Measurements from ENCODE around the gene OXCT2. TPM values are rescaled to one million over a fixed set of nuclear protein-coding genes. Genes with fewer than 3 reads are reported as not detected.

Gene OXCT2
- total and polyA plus RNA-seq, 2 experiments from 2014 or later: 0.25 to 1.8 TPM

GRCh38 chr1:39727221-39727931, 43.8 kb downstream of the OXCT2 start:
- no peak for TF ChIP-seq EZH2phosphoT487 (IDR thresholded peaks at IDR 0.05; ENCODE audit: low read depth, severe bottlenecking, unreplicated experiment)
- H3K79me2 ChIP-seq: no peaks in the 10 kb centered on the region
- no peak overlapping the region for H3K4me2 ChIP-seq
- H3K27me3 ChIP-seq: peaks cover 81% of the 10 kb centered on the region
- 59% methylated on average over 10 of the region's 10 CpGs for WGBS (ENCODE audit: low lambda C conversion rate, missing lambda C conversion rate)
- H3K36me3 ChIP-seq (replicated peaks; ENCODE audit: insufficient read depth, low read depth): no peaks in the 10 kb centered on the region
- no peaks in the 10 kb centered on the region for H4K20me1 ChIP-seq (ENCODE audit: insufficient read depth, poor library complexity, severe bottlenecking)
- no peak overlapping the region for H3K27ac ChIP-seq
- no peaks in the 10 kb centered on the region for H3K4me1 ChIP-seq (ENCODE audit: insufficient read depth)
- H3K9me3 ChIP-seq (ENCODE audit: low read depth): no peaks in the 10 kb centered on the region
- H3K4me3 ChIP-seq: no peak overlapping the region
- no peak overlapping the region for H2AFZ ChIP-seq
- no peaks in the 10 kb centered on the region for H3K9me2 ChIP-seq (replicated peaks; ENCODE audit: insufficient read depth)
- DNase-seq (ENCODE audit: low spot score): no peak

- WGBS (ENCODE audit: low lambda C conversion rate, missing lambda C conversion rate): 78% methylated on average over 3 of the region's 3 CpGs
- no peak for DNase-seq (ENCODE audit: low spot score)
- peaks cover 84% of the 10 kb centered on the region for H3K27me3 ChIP-seq
Observed at GRCh38 chr1:39726600-39726999, 44.5 kb downstream of the OXCT2 start.

GRCh38 chr1:39722495-39722894, 48.7 kb downstream of the OXCT2 start:
- H3K9me3 ChIP-seq (ENCODE audit: low read depth): no peaks in the 10 kb centered on the region
- peaks cover 55% of the 10 kb centered on the region for H3K27me3 ChIP-seq
- no peak for DNase-seq (ENCODE audit: low spot score)
- no peaks in the 10 kb centered on the region for H3K36me3 ChIP-seq (replicated peaks; ENCODE audit: insufficient read depth, low read depth)
- no peaks in the 10 kb centered on the region for H3K9me2 ChIP-seq (replicated peaks; ENCODE audit: insufficient read depth)
- H3K27ac ChIP-seq: no peak overlapping the region
- H3K79me2 ChIP-seq: no peaks in the 10 kb centered on the region
- no peak overlapping the region for H3K4me3 ChIP-seq
- no peak overlapping the region for H3K4me2 ChIP-seq
- 26% methylated on average over 2 of the region's 2 CpGs for WGBS (ENCODE audit: low lambda C conversion rate, missing lambda C conversion rate)
- H3K4me1 ChIP-seq (ENCODE audit: insufficient read depth): no peaks in the 10 kb centered on the region
- no peaks in the 10 kb centered on the region for H4K20me1 ChIP-seq (ENCODE audit: insufficient read depth, poor library complexity, severe bottlenecking)
- no peak overlapping the region for H2AFZ ChIP-seq
- TF ChIP-seq CTCF (IDR thresholded peaks at IDR 0.05; ENCODE audit: poor library complexity) (no peak), EZH2phosphoT487 (IDR thresholded peaks at IDR 0.05; ENCODE audit: low read depth, severe bottlenecking, unreplicated experiment) (no peak), EZH2 (IDR thresholded peaks at IDR 0.05; ENCODE audit: borderline replicate concordance) (no peak)

More at GRCh38 chr1:39726600-39726999, 44.5 kb downstream of the OXCT2 start:
- H3K4me2 ChIP-seq: no peak overlapping the region
- H4K20me1 ChIP-seq (ENCODE audit: insufficient read depth, poor library complexity, severe bottlenecking): no peaks in the 10 kb centered on the region
- H3K9me2 ChIP-seq (replicated peaks; ENCODE audit: insufficient read depth): no peaks in the 10 kb centered on the region
- H3K4me3 ChIP-seq: no peak overlapping the region
- H3K9me3 ChIP-seq (ENCODE audit: low read depth): no peaks in the 10 kb centered on the region
- no peaks in the 10 kb centered on the region for H3K4me1 ChIP-seq (ENCODE audit: insufficient read depth)
- no peak overlapping the region for H2AFZ ChIP-seq
- no peak for TF ChIP-seq EZH2 (IDR thresholded peaks at IDR 0.05; ENCODE audit: borderline replicate concordance)
- TF ChIP-seq EZH2phosphoT487 (IDR thresholded peaks at IDR 0.05; ENCODE audit: low read depth, severe bottlenecking, unreplicated experiment): no peak
- no peak for TF ChIP-seq CTCF (IDR thresholded peaks at IDR 0.05; ENCODE audit: poor library complexity)
- no peak overlapping the region for H3K27ac ChIP-seq
- H3K79me2 ChIP-seq: no peaks in the 10 kb centered on the region
- no peaks in the 10 kb centered on the region for H3K36me3 ChIP-seq (replicated peaks; ENCODE audit: insufficient read depth, low read depth)

- no peaks in the 10 kb centered on the region for H3K79me2 ChIP-seq
- no peak overlapping the region for H3K4me3 ChIP-seq
- no peak overlapping the region for H3K27ac ChIP-seq
- H3K4me1 ChIP-seq (ENCODE audit: insufficient read depth): no peaks in the 10 kb centered on the region
- H3K9me3 ChIP-seq (ENCODE audit: low read depth): no peaks in the 10 kb centered on the region
- no peak overlapping the region for H3K4me2 ChIP-seq
- no peak for DNase-seq (ENCODE audit: low spot score)
- TF ChIP-seq EZH2phosphoT487 (IDR thresholded peaks at IDR 0.05; ENCODE audit: low read depth, severe bottlenecking, unreplicated experiment) (no peak), CTCF (IDR thresholded peaks at IDR 0.05; ENCODE audit: poor library complexity) (no peak), EZH2 (IDR thresholded peaks at IDR 0.05; ENCODE audit: borderline replicate concordance) (no peak)
- H3K36me3 ChIP-seq (replicated peaks; ENCODE audit: insufficient read depth, low read depth): no peaks in the 10 kb centered on the region
- H3K27me3 ChIP-seq: peaks cover 57% of the 10 kb centered on the region
- no peaks in the 10 kb centered on the region for H4K20me1 ChIP-seq (ENCODE audit: insufficient read depth, poor library complexity, severe bottlenecking)
- no peak overlapping the region for H2AFZ ChIP-seq
- no peaks in the 10 kb centered on the region for H3K9me2 ChIP-seq (replicated peaks; ENCODE audit: insufficient read depth)
Observed at GRCh38 chr1:39721664-39722063, 49.5 kb downstream of the OXCT2 start.
